Stimulated activated CD8-positive, alpha-beta memory T cell treated with anti-CD3 and anti-CD28 coated beads, Interleukin-12 subunit alpha, Interleukin-12 subunit beta, amount 100 ng/mL, for 4 hours (primary cell): ENCODE results near the gene ZIC3.

ENCODE experiments used
- DNase-seq: peaks from one replicate; pipeline ENCODE4 v3.0.0-alpha.2; 2020; ENCODE audit warnings: low read depth

The ZIC3 gene

DNA sequence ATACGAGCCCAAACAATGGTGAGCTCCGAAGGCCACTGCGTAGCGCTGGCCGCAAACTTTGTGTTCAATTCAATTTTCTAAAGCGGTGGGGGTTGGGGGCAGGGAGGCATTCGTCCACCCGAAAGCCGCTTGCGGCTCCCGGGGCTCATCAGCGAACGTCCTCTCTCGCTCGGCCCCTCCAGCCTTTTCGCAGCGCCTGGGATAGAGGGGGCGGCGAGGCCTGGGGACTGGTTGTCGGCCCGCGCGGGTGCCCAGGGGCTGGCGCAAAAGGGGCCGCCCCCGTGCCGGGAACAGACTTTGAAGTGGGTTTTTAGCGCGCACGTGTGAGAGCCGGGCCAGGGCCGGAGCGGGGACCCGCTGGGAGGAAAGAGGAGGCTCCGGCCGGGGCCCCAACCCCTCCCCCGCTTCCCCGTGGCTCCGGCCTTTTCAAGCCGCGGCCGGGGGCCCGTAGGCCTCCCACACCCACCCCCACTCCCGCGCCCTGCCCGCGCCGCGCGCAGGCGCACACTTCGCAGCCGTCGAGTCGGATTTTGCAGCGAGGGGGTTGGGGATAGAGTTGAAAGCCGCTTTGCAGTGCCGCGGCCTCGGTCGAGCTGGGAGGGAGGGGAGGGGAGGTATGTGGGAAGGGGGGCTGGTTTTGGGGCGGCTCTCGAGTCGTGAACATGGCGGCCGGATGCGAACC, 8.3 kb downstream of the ZIC3 start:
- DNase-seq, result no peak

DNA sequence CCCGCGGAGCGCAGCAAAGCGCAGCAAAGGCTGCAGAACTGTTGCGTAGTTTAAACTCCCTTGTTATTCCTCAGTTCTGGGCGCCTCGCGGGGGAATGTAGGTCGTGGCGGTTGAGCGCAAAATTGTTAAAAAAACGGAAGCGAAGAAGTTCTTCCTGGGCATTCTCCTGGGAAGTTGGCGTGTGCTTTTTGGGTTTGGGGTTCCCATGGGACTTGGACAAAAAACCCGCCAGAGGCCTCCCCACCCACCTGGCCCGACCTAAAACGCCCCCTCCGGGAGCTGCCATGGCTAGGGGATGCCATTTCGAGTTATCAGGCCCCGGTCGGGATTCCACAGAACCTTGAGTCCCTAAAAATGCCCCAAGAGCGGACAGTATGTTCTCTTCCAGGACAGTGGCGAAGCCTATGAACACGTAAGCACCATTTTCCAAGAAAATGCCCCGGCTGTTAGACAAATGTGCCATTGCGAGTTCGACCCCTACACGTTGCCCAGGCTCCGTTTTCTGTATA, 8.9 kb downstream of the ZIC3 start:
- no peak for DNase-seq

DNA sequence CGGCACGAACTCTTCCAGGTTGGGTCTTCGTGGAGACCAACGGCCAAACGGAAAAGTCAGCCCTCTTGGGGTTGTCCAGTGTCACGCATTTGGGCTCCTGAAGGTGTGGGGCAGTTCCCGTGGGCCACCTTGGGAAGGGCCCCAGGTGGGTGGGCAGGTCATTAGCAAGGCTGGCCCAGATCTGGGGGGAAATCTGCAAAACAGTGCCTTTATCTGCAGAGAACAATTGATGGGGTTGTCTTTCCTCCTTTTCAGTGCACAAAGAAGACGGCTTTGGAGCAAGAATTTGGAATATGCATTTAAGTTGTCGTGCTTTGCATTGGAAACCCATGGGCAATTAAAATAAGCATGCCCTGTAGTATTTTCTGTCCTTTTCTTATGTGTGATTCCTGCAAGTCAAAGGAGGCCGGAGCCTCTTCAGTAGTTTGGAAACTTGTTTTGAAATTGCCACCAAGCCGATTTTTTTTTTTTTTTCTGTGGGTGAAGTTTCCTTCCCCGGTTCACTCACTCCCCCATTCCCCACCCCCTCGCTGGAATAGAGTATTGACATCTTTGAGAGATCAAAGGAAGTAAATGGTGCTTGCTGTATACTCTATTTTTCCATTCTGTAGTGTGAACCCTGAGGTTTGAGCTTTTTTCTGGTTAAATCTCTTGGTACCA, 9.8 kb downstream of the ZIC3 start:
- no peak for DNase-seq

DNA sequence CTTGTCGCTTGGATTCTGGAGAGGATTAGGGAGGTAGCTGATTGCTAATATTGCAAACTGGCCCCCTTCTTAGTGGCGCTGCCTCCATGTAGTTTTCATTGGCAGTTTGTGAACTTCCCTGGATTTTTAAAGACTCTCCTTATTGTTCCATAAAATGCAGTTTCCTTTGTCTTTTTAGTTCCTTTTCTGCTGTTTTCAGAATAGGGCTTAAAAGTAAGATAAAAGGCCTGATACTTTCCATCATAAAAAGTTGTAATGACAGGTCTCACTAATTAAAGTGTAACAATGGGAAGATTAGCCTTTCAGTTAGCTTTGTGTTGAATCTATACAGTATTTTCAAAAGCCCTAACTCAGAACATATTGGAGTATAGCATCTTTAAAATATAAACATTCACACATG, 21.2 kb downstream of the ZIC3 start:
- DNase-seq, result no peak

DNA sequence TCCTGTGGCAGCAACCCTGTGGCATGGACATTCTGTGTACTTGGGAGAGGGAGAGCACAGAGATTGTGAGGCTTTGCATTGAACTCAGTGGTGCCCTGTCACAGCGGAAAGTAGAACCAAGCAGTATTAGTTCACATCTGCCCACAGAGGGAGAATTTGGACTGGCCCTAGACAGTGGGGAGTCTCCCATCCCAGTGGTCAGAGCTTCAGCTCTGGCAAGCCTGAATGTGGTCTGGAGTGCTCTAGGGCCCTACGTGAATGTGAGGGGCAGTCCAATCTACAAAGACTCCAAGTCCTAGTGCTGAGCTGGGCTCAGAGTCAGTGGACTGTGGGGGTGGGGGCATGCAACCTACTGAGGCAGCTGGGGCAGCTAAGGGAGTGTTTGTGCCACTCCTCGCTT, 34.8 kb downstream of the ZIC3 start:
- DNase-seq, result no peak
